ENCODE results near the gene TMEM87A. TPM values are rescaled to one million over a fixed set of nuclear protein-coding genes. Genes with fewer than 3 reads are reported as not detected.

Gene TMEM87A
- total and polyA plus RNA-seq, 2 of the 8 experiments (the other 6 are each of a cell fraction or from before 2014, with no cell fraction given): 15.2 to 33.1 TPM

GRCh38 chr15:42282926-42283325 is 9.7 kb upstream of the TMEM87A start:
- Histone ChIP-seq H3K56ac (replicated peaks; ENCODE audit: insufficient read length, low read depth, low read length) (no peak overlapping the region), H2BK20ac (ENCODE audit: low read length) (no peak overlapping the region), H3K18ac (ENCODE audit: extremely low read depth, low read length) (no peak overlapping the region), H3K4ac (replicated peaks; ENCODE audit: insufficient read length, low read depth, low read length) (no peak overlapping the region), H2AFZ (ENCODE audit: low read length) (no peak overlapping the region), H3K23ac (ENCODE audit: insufficient read length) (no peak overlapping the region), H3K23me2 (ENCODE audit: low read depth, low read length) (no peaks in the 10 kb centered on the region), H2BK15ac (ENCODE audit: low read length) (no peak overlapping the region), H3K4me1 (replicated peaks in 1 of 4; ENCODE audit: control insufficient read depth in 3 of 4, insufficient read depth in 4 of 4, low read length in 3 of 4) (no peaks in the 10 kb centered on the region), H3K14ac (ENCODE audit: insufficient read length) (no peak overlapping the region), H3K79me1 (ENCODE audit: low read depth, low read length) (no peaks in the 10 kb centered on the region), H4K5ac (ENCODE audit: insufficient read length, low read depth, low read length) (no peak overlapping the region), H4K91ac (replicated peaks; ENCODE audit: insufficient read length, low read length) (no peak overlapping the region), H3K9me3 (ENCODE audit: insufficient read depth in 2 of 2, low read depth in 1 of 2, low read length in 1 of 2) (no peaks in the 10 kb centered on the region), H3K27me3 (replicated peaks in 1 of 4; ENCODE audit: control insufficient read depth in 3 of 4, extremely low read depth in 1 of 4, insufficient read depth in 3 of 4, low read length in 3 of 4) (no peaks in the 10 kb centered on the region), H2BK120ac (replicated peaks; ENCODE audit: low read depth, low read length) (no peak overlapping the region), H3K4me3 (ENCODE audit: extremely low read depth in 1 of 4, insufficient read depth in 2 of 4, low read depth in 3 of 4, low read length in 4 of 4) (no peak overlapping the region), H3K36me3 (ENCODE audit: control insufficient read depth in 2 of 4, insufficient read depth in 4 of 4, low read length in 3 of 4) (peaks cover 0 to 3% (median 3%) of the 10 kb centered on the region in 4 experiments; a peak in 3 of 8 replicates), H4K20me1 (replicated peaks in 1 of 2; ENCODE audit: control insufficient read depth in 1 of 2, insufficient read depth in 2 of 2, low read length in 2 of 2) (no peaks in the 10 kb centered on the region), H3K4me2 (ENCODE audit: insufficient read depth in 1 of 2, low read depth in 2 of 2, low read length in 2 of 2) (no peak overlapping the region), H4K8ac (ENCODE audit: extremely low read depth, insufficient read depth, low read length) (no peak overlapping the region), H2BK12ac (ENCODE audit: low read depth, low read length) (no peak overlapping the region), H3K79me2 (ENCODE audit: control insufficient read depth in 1 of 2, insufficient read depth in 2 of 2, low read length in 2 of 2) (no peaks in the 10 kb centered on the region), H3K27ac (ENCODE audit: low read depth, low read length) (no peak overlapping the region), H2BK5ac (ENCODE audit: low read depth, low read length) (no peak overlapping the region), H3K9ac (replicated peaks in 1 of 4; ENCODE audit: extremely low read depth in 1 of 4, low read depth in 3 of 4, low read length in 3 of 4) (no peak overlapping the region), H2AK5ac (ENCODE audit: low read depth, low read length) (no peak overlapping the region)
- ChIA-PET POLR2A (ENCODE audit: partially characterized antibody) (interaction anchor here (0.7 to 1.7 kb wide), 3 partner anchors 9 to 14 kb away, joined by 3 to 9 read pairs (median 4); partner anchors contain the start of genes GANC and TMEM87A), CTCF (ENCODE audit: partially characterized antibody) (interaction anchor here (2.2 kb wide), 1 partner anchor 102 kb away, joined by 7 read pairs; no protein-coding TSS in a partner anchor)
- 76% methylated on average over 5 of the region's 5 CpGs; no CpG with 5 or more reads in 1 of the 2 experiments for WGBS, 2 experiments (ENCODE audit: extremely low coverage in 1 of 2, insufficient coverage in 1 of 2, insufficient read length in 1 of 2, insufficient replicate concordance in 2 of 2, low coverage in 1 of 2, low lambda C conversion rate in 2 of 2, missing lambda C conversion rate in 1 of 2)
- TF ChIP-seq POLR2A (IDR thresholded peaks at IDR 0.05; ENCODE audit: control extremely low read depth in 1 of 2, low read depth in 2 of 2, low read length in 2 of 2): no peak
- TF ChIP-seq JUND (IDR thresholded peaks at IDR 0.05; ENCODE audit: low read length): no peak
- no peak for TF ChIP-seq RBBP5 (IDR thresholded peaks at IDR 0.05; ENCODE audit: borderline replicate concordance, low read depth, low read length)
- TF ChIP-seq TCF12 (IDR thresholded peaks at IDR 0.05; ENCODE audit: low read depth, low read length): no peak
- DNase-seq (ENCODE audit: low read depth in 1 of 2, low spot score in 2 of 2) (no peak), FAIRE-seq (no peak)
